Esophagus mucosa (tissue), 1 donor: ENCODE results near the gene WWC1. TPM values are rescaled to one million over a fixed set of nuclear protein-coding genes. Genes with fewer than 3 reads are reported as not detected.
"Not testable (repeated sequence)": the region's sequence is repeated elsewhere in the genome, so short reads cannot be mapped to it uniquely, and the experiment has no call there.

Experiments
- ATAC-seq: fragments of 200-7000 bp; cut with Tn5 transposase; one replicate; pipeline ENCODE4 v1.9.1; 2020
- total RNA-seq: library from RNA; stranded (reverse); gene quantifications from one replicate; pipeline ENCODE4 v1.2.4, GENCODE V29; 2023
- donor health status: DM: yes; HTN: yes; CAD: no.

The WWC1 gene
- total RNA-seq, 1 donor from 2014 or later = 18.5 TPM

- ATAC-seq = no peak
Measured at GRCh38 chr5:168334695-168335094, 43.2 kb downstream of the WWC1 start.

GRCh38 chr5:168337361-168337760, 45.9 kb downstream of the WWC1 start:
- no peak for ATAC-seq

GRCh38 chr5:168339109-168339771, 47.8 kb downstream of the WWC1 start:
- ATAC-seq = no peak

- not testable (repeated sequence) for ATAC-seq
Measured at GRCh38 chr5:168339772-168340140, 48.3 kb downstream of the WWC1 start.

GRCh38 chr5:168340487-168340886, 49.0 kb downstream of the WWC1 start:
- no peak for ATAC-seq

GRCh38 chr5:168341178-168341577, 49.7 kb downstream of the WWC1 start:
- peak; percentile 76 for ATAC-seq

GRCh38 chr5:168342151-168342825, 50.8 kb downstream of the WWC1 start:
- ATAC-seq = no peak

GRCh38 chr5:168342985-168343384, 51.5 kb downstream of the WWC1 start:
- no peak for ATAC-seq

- ATAC-seq = peak; percentile 90
Measured at GRCh38 chr5:168346417-168346816, 55.0 kb downstream of the WWC1 start.

GRCh38 chr5:168347368-168348083, 56.1 kb downstream of the WWC1 start:
- no peak for ATAC-seq

- ATAC-seq = peak; percentile 76
Measured at GRCh38 chr5:168348084-168348414, 56.6 kb downstream of the WWC1 start.

GRCh38 chr5:168350315-168350714, 58.9 kb downstream of the WWC1 start:
- ATAC-seq = no peak

- ATAC-seq = peak; percentile 43
Measured at GRCh38 chr5:168353216-168353957, 61.9 kb downstream of the WWC1 start.

GRCh38 chr5:168354397-168354796, 63.0 kb downstream of the WWC1 start:
- no peak for ATAC-seq

GRCh38 chr5:168356171-168356570, 64.7 kb downstream of the WWC1 start:
- no peak for ATAC-seq

- ATAC-seq = no peak
Measured at GRCh38 chr5:168356592-168356991, 65.1 kb downstream of the WWC1 start.

- ATAC-seq = no peak
Measured at GRCh38 chr5:168357876-168358275, 66.4 kb downstream of the WWC1 start.

GRCh38 chr5:168359820-168360460, 68.5 kb downstream of the WWC1 start:
- ATAC-seq = peak; percentile 85

- peak; percentile 69 for ATAC-seq
Measured at GRCh38 chr5:168360521-168361285, 69.3 kb downstream of the WWC1 start.

- ATAC-seq = no peak
Measured at GRCh38 chr5:168362097-168362885, 70.8 kb downstream of the WWC1 start.

- ATAC-seq = no peak
Measured at GRCh38 chr5:168364151-168364661, 72.8 kb downstream of the WWC1 start.
